ENCODE measurements around the gene PLAC8. TPM values are rescaled to one million over a fixed set of nuclear protein-coding genes. Genes with fewer than 3 reads are reported as not detected.
"Not testable (repeated sequence)": the region's sequence is repeated elsewhere in the genome, so short reads cannot be mapped to it uniquely, and the experiment has no call there.

Gene PLAC8
- total RNA-seq, 1 donor from 2014 or later, result 4.5 TPM

- DNase-seq (ENCODE audit: low spot score) (no peak), ATAC-seq (no peak)
- intact Hi-C loops (cut with DNase I), result loop anchor here (10.0 kb wide), 1 partner anchor 199 kb away; no protein-coding TSS in a partner anchor
Observed at GRCh38 chr4:83075311-83076095, 39.0 kb downstream of the PLAC8 start.

GRCh38 chr4:83074783-83075182 is 39.7 kb downstream of the PLAC8 start:
- ATAC-seq; DNase-seq (ENCODE audit: low spot score): not testable (repeated sequence)
- intact Hi-C loops (cut with DNase I), result loop anchor here (10.0 kb wide), 1 partner anchor 200 kb away; no protein-coding TSS in a partner anchor

DNA sequence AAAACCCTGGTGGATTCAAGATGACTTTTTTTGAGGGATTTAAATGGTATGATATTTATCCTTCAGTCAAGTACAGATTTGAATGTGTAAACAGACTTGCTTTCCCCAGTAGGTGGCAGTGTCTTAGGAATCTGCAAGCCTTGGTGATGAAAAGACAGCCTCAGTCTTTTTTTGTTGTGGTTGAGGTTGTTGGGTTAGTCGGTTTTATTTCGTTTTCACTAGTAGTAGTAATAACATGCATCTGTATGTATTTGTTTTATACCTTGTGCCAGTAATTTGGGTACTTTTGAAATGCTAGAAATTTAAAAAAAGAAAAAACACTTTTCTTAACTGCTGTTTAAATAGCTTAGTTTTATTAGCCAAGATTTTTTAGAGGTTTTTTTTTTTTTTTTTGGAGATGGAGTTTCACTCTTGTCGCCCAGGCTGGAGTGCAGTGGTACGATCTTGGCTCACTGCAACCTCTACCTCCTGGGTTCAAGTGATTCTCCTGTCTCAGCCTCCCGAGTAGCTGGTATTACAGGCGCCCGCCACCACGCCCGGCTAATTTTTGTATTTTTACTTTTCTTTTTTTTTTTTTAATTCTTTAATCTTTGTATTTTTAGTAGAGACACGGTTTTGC is 40.3 kb downstream of the PLAC8 start:
- DNase-seq (ENCODE audit: low spot score) (no peak), ATAC-seq (peak; percentile 57)
- intact Hi-C loops (cut with DNase I), result loop anchor here (10.0 kb wide), 1 partner anchor 201 kb away; no protein-coding TSS in a partner anchor

GRCh38 chr4:83071116-83071515 is 43.4 kb downstream of the PLAC8 start:
- intact Hi-C loops (cut with DNase I), result loop anchor here (10.0 kb wide), 1 partner anchor 204 kb away; no protein-coding TSS in a partner anchor
- ATAC-seq, result no peak
- DNase-seq (ENCODE audit: low spot score), result no peak

- intact Hi-C loops (cut with DNase I), result no loop called here
- DNase-seq (ENCODE audit: low spot score) (no peak), ATAC-seq (no peak)
Observed at GRCh38 chr4:83067058-83067639, 47.4 kb downstream of the PLAC8 start.

DNA sequence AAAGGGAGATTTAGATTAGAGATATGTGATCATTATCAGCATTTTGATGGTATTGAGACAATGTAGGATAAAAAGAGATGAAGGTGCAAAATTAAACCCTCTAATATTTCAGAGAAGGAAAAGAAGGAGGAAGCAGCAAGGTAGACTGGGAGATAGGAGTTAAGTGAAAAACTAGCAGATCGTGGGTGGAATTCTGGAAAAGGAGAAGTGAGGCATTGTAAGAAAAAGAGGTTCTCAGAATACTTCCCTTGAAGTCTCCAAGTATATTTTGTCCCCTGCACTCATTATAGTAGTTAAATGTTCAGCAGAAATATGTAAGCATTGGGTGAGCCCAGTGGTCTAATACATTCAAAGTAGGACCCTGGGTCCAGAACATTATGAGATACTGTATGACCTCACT is 49.3 kb downstream of the PLAC8 start:
- intact Hi-C loops (cut with DNase I), result no loop called here
- ATAC-seq (no peak), DNase-seq (ENCODE audit: low spot score) (no peak)

DNA sequence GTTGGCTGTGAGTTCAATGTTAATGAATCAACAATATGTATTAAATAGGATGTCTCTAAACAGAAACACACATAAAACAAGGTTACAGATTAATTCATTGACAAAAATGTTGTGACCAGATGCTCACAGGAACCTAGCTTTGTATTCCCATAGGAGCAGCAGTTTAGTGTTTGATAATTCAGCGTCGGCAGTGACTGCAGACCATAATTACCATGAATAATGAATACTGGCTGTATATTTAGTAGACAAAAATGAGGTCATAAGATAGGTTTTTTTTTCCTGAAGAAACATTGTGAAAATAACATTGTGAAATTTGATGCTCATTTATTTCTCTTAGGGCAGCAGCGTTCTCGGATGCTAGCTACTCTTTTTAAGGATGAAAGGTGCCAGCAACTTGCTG is 51.8 kb downstream of the PLAC8 start:
- intact Hi-C loops (cut with DNase I), result no loop called here
- ATAC-seq, result no peak
- no peak for DNase-seq (ENCODE audit: low spot score)

GRCh38 chr4:83054928-83055327 is 59.6 kb downstream of the PLAC8 start:
- DNase-seq (ENCODE audit: low spot score) (no peak), ATAC-seq (no peak)
- intact Hi-C loops (cut with DNase I), result no loop called here

GRCh38 chr4:83048781-83049180 is 65.7 kb downstream of the PLAC8 start:
- ATAC-seq; DNase-seq (ENCODE audit: low spot score); intact Hi-C loops (cut with DNase I): not testable (repeated sequence)

- intact Hi-C loops (cut with DNase I), result no loop called here
- DNase-seq (ENCODE audit: low spot score) (no peak), ATAC-seq (no peak)
Observed at GRCh38 chr4:83046693-83047473, 67.6 kb downstream of the PLAC8 start.

DNA sequence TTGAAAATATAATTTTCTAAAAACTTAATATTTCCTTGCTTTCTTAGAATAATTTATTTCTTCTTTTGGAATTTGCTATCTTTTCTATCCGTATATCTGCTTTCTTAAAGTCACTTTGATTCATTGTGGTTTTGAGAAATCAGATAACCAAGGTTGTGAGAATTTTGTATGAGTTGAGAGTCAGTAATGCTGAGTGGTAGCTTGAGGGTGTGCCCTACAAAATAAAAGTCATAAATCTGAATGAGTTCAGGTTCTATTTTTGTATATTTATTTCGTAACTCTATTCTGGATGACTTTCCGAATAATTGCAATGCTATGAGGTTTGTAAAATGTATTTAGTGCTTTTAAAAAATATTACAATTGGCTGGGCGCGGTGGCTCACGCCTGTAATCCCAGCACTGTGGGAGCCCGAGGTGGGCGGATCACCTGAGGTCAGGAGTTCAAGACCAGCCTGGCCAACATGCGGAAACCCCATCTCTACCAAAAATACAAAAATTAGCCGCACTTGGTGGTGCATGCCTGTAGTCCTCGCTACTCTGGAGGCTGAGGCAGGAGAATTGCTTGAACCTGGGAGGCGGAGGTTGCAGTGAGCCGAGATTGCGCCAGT is 70.6 kb downstream of the PLAC8 start:
- intact Hi-C loops (cut with DNase I), result no loop called here
- ATAC-seq (no peak), DNase-seq (ENCODE audit: low spot score) (no peak)

DNA sequence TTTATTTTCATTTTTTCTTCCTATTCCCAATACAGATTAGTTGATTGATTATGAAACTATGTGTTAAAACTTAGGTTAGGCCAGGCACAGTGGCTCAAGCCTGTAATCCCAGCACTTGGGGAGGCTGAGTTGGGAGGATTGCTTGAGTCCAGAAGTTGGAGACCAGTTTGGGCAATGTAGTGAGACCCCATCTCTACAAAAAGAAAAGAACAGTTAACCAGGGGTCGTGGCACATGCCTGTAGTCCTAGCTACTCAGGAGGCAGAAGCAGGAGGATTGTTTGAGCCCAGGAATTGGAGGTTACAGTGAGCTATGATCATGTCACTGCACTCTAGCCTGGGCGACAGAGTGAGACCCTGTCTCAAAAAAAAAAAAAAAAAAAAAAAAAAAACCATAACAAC is 71.4 kb downstream of the PLAC8 start:
- intact Hi-C loops (cut with DNase I); ATAC-seq; DNase-seq (ENCODE audit: low spot score): not testable (repeated sequence)

- intact Hi-C loops (cut with DNase I), result no loop called here
- DNase-seq (ENCODE audit: low spot score) (no peak), ATAC-seq (no peak)
Observed at GRCh38 chr4:83040269-83040668, 74.3 kb downstream of the PLAC8 start.

Other genes with a start within 250 kb of the PLAC8 start
- gene SEC31A, start 223.6 kb downstream of the PLAC8 start, total RNA-seq, result 286 TPM
- 5.5 TPM for gene THAP9, start 214.0 kb downstream of the PLAC8 start, total RNA-seq
- gene LIN54, start 103.9 kb downstream of the PLAC8 start, total RNA-seq, result 12.1 TPM
- gene COPS4, start 79.5 kb downstream of the PLAC8 start, total RNA-seq, result 28.5 TPM
- 9.4 TPM for gene COQ2, start 170.1 kb upstream of the PLAC8 start, total RNA-seq
- gene HPSE, start 220.1 kb upstream of the PLAC8 start, total RNA-seq, result 4.1 TPM

All from sciatic nerve (tissue), 2 donors.